NB4 (cell line): Measurements from ENCODE around the gene CRYAB.

Source experiments
- DNase-seq: peaks from one replicate; pipeline ENCODE4 v3.0.0; 2010; ENCODE audit warnings: low read depth
- H3K4me3 ChIP-seq: one replicate; pipeline ENCODE4 v1.5.1; 2011; ENCODE audit warnings: mild to moderate bottlenecking, low read depth, low read length, moderate library complexity
- MYC ChIP-seq: IDR thresholded peaks from 2 replicates; pipeline ENCODE4 v1.6.1; 2011; ENCODE audit warnings: low read depth, low read length
- POLR2A ChIP-seq: IDR thresholded peaks from 2 replicates; pipeline ENCODE4 v1.6.1; 2011; ENCODE audit warnings: mild to moderate bottlenecking; ENCODE audit not compliant: insufficient read length; ENCODE audit errors: extremely low read depth
- TF ChIP-seq, protein P1 (sequence below): IDR thresholded peaks from one replicate; pipeline ENCODE4 v1.5.1; 2012; ENCODE audit warnings: low read depth, low read length
- TF ChIP-seq, protein P2 (sequence below): IDR thresholded peaks from 2 replicates; pipeline ENCODE4 v1.6.1; 2011; ENCODE audit warnings: low read depth, low read length

CRYAB gene, protein sequence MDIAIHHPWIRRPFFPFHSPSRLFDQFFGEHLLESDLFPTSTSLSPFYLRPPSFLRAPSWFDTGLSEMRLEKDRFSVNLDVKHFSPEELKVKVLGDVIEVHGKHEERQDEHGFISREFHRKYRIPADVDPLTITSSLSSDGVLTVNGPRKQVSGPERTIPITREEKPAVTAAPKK

DNA sequence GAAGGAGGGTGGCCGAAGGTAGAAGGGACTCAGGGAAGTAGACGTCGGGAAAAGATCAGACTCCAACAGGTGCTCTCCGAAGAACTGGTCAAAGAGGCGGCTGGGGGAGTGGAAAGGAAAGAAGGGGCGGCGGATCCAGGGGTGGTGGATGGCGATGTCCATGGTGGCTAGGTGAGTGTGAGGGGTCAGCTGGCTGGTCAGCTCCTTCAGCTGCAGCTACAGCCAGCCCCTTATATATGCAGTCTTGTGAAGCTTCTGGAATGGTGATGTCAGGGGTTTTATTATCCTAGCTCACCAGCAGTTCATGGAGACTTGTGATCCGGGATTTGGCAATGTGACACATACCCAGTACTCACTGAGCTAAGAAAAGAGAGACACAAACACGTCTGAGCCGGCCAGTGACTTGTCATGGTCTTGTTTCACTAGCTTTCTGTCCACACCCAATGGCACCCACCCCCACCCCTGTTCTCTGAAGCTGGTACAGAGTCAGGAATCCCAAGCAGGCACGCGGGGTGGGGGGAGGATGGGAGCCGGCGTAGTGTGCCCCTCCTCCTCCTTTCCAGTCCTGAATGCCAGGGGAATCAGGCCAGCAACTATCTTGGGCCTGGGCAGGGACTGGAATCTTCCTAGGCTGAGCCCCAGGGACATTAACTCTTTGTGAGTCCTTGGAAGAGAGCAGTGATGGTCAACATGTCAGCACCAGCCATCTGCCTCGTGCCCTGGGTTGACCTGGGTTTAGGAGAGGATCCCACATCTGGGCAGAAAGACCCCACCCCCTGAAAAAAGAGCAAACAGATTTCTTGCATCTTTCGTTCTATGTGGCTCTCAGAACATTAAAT lies at the start of gene CRYAB:
TSS of gene CRYAB (minus strand) at position 208 of the 839 bp plus-strand sequence. CDS start at position 162, 46 bp downstream.
- no peak for TF ChIP-seq MYC
- TF ChIP-seq, protein P1, sequence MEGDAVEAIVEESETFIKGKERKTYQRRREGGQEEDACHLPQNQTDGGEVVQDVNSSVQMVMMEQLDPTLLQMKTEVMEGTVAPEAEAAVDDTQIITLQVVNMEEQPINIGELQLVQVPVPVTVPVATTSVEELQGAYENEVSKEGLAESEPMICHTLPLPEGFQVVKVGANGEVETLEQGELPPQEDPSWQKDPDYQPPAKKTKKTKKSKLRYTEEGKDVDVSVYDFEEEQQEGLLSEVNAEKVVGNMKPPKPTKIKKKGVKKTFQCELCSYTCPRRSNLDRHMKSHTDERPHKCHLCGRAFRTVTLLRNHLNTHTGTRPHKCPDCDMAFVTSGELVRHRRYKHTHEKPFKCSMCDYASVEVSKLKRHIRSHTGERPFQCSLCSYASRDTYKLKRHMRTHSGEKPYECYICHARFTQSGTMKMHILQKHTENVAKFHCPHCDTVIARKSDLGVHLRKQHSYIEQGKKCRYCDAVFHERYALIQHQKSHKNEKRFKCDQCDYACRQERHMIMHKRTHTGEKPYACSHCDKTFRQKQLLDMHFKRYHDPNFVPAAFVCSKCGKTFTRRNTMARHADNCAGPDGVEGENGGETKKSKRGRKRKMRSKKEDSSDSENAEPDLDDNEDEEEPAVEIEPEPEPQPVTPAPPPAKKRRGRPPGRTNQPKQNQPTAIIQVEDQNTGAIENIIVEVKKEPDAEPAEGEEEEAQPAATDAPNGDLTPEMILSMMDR: no peak
- no peak for TF ChIP-seq POLR2A
- TF ChIP-seq, protein P2, sequence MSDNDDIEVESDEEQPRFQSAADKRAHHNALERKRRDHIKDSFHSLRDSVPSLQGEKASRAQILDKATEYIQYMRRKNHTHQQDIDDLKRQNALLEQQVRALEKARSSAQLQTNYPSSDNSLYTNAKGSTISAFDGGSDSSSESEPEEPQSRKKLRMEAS: no peak
- no peak within 1 kb of the TSS for H3K4me3 ChIP-seq
- DNase-seq: no peak

DNA sequence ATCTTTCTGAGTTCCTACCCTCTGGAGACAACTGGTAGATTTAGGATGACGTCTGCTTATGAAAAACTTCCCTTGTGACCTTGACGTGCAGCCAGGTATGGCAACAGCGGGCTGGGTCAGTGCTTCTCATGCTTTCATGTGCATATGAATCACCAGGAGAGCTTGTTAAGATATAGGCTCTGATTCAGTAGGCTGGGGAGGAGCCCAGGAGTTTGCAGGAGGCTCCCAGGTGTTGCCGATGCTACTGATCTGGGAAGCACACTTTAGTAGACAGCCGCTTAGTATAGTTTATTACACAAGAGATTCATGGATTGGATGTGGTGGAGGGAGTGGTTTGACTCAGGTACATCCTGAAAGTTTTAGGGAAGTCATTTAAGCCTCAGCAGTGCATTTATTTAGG lies 49.3 kb upstream of the CRYAB start:
- TF ChIP-seq, protein P2: no peak
- no peak for TF ChIP-seq POLR2A
- TF ChIP-seq, protein P1: no peak
- no peak for TF ChIP-seq MYC
- no peak overlapping the region for H3K4me3 ChIP-seq
- no peak for DNase-seq

DNA sequence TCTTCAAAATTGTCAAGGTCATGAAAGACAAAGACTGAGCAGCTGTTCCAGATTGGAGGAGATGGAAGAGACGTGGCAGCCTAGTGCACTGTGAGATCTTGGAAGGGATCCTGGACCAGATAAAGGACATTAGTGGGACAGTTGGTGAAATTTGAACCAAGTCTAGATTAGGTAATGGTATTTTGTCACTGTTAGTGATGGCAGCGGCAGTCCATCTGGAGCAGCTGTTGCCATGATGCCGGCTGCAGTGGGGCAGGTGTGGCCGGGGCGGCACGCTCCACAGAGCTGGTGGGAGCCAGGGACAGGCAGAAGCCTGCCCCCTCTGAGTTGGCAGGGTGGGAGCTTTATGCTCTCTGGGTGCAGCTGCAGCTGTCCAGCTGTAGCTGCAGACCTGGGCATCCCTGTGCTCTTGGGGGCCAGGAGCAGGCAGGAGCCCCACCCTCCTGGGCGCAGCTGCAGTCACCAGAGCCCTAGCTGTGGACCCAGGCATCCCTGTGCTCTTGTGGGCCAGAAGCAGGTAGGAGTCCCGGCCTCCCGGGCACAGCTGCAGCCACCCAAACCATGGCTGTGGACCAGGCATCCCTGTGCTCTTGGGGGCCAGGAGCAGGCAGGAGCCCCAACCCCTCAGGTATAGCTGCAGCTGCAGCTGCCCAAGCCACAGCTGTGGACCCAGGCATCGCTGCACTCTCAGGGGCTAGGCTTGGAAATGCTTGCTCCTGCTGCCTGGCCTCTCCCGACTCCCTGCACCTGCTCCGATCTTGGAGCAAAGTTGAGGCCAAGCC lies 46.3 kb upstream of the CRYAB start:
- TF ChIP-seq, protein P1: no peak
- TF ChIP-seq, protein P2: no peak
- H3K4me3 ChIP-seq: no peak overlapping the region
- DNase-seq: no peak

DNA sequence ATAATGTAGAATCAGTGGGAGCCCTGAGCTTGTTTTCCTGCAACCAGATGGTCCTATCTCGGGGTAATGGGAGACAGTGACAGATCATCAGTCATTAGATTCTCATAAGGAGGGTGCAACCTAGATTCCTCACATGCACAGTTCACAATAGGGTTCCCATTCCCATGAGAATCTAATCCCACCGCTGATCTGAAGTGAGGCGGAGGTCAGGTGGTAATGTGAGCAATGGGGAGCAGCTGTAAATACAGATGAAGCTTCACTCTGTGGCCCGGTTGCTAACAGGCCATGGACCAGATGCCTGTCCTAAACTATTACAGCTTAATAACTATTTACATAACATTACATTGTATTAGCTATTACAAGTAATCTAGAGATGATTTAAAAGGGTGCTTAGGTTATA lies 42.6 kb upstream of the CRYAB start:
- TF ChIP-seq POLR2A: no peak
- TF ChIP-seq, protein P1: no peak
- TF ChIP-seq, protein P2: no peak
- TF ChIP-seq MYC: no peak
- no peak overlapping the region for H3K4me3 ChIP-seq
- DNase-seq: no peak

DNA sequence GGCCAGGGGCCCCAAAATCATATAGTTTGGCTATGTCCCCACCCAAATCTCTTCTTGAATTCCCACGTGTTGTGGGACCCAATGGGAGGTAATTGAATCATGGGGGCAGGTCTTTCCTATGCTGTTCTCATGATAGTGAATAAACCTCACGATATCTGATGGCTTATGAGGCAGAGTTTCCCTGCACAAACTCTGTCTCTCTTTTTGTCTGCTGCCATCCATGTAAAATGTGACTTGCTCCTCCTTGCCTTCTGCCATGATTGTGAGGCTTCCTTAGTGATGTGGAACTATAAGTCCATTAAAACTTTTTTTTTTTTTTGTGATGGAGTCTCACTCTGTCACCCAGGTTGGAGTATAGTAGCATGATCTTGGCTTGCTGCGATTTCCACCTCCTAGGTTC lies 40.0 kb upstream of the CRYAB start:
- no peak for DNase-seq
- TF ChIP-seq, protein P1: no peak
- TF ChIP-seq, protein P2: no peak
- TF ChIP-seq MYC (no peak), POLR2A (no peak)
- H3K4me3 ChIP-seq: no peak overlapping the region
